Psoas muscle (tissue), 8 donors: ENCODE data around the gene CPD. TPM values are rescaled to one million over a fixed set of nuclear protein-coding genes. Genes with fewer than 3 reads are reported as not detected.
"Not testable (repeated sequence)": the region's sequence is repeated elsewhere in the genome, so short reads cannot be mapped to it uniquely, and the experiment has no call there.

Source experiments
- ATAC-seq, 4 donors: fragments of 200-7000 bp; cut with Tn5 transposase; one replicate each; pipeline ENCODE4 v1.9.1; 2020; ENCODE audit warnings: moderate library complexity in 3 of 4, mild to moderate bottlenecking in 2 of 4
- DNase-seq, 2 donors: peaks; one replicate each; pipeline ENCODE4 v3.0.0-alpha.2; 2020
- H3K27ac ChIP-seq: fragments of 200-600 bp; one replicate; pipeline ENCODE4 v1.8.0; 2022
- H3K27me3 ChIP-seq, 3 donors: fragments of 200-600 bp in 1 of 3; one replicate each; pipeline versions ENCODE4 v1.6.1 to v1.8.0; 2013 to 2022; ENCODE audit warnings: low read length in 2 of 3, mild to moderate bottlenecking in 2 of 3, moderate library complexity in 1 of 3; ENCODE audit not compliant: insufficient read depth in 3 of 3
- H3K36me3 ChIP-seq, 2 donors: fragments of 200-600 bp in 1 of 2; one replicate each; pipeline versions ENCODE4 v1.6.1 to v1.8.0; 2013 to 2022; ENCODE audit warnings: low read depth in 1 of 2, mild to moderate bottlenecking in 1 of 2, moderate library complexity in 1 of 2; ENCODE audit not compliant: insufficient read depth in 1 of 2
- H3K4me1 ChIP-seq: fragments of 200-600 bp; one replicate; pipeline ENCODE4 v1.8.0; 2022
- H3K4me3 ChIP-seq: fragments of 200-600 bp; one replicate; pipeline ENCODE4 v1.8.0; 2022; ENCODE audit warnings: mild to moderate bottlenecking
- H3K9me3 ChIP-seq: fragments of 200-600 bp; one replicate; pipeline ENCODE4 v1.8.0; 2022
- WGBS, 3 donors: extraction: QIAGEN DNeasy Blood & Tissue Kit; methylation state at CpG; one replicate each; pipeline versions ENCODE4 v1.1.6 to v1.1.7; 2013; 5-methylcytosine and 5-hydroxymethylcytosine counted together
- intact Hi-C, 2 donors: fragments of 100-400 bp; cut with DNase I; formaldehyde crosslinking; loops; one replicate each; pipeline versions ENCODE4 v1.11.0 to v1.14.2; 2022
- polyA plus RNA-seq, 3 donors: library from polyadenylated mRNA; stranded (reverse); fragments of 200-250 nt; gene quantifications; one replicate each; pipeline ENCODE4 v1.2.3, GENCODE V29; 2013
- total RNA-seq, 4 donors: library from RNA; stranded (reverse); fragmentation: NEBNext Ultra II Directional in 2 of 4; extraction: Animal tissue kit (Norgen Biotek cat#: 25700) in 2 of 4; gene quantifications; one replicate each; pipeline versions ENCODE4 v1.2.1 to v1.2.4, GENCODE V29; 2021 to 2023
- TF ChIP-seq, protein P1 (sequence below): fragments of 200-600 bp; IDR thresholded peaks from one replicate; pipeline ENCODE4 v1.8.0; 2022; ENCODE audit warnings: antibody characterized with exemption
- donor health status: healthy with polysubstance abuse.
- donor health status: DM: no; HTN: no; CAD: no; lungs with moderate emphysema.
- donor health status: Bipolar disorder and iron deficiency.
- donor health status: healthy.
- donor health status: DM: yes; HTN: yes; CAD: no.
- donor health status: DM: no; HTN: no; CAD: no.
- donor health status: DM: no; HTN: no; CAD: no.
- donor health status: DM: yes; HTN: yes; CAD: no.

The CPD gene
- total and polyA plus RNA-seq, 7 donors, result 5.6 to 29.3 (median 18.6) TPM

DNA sequence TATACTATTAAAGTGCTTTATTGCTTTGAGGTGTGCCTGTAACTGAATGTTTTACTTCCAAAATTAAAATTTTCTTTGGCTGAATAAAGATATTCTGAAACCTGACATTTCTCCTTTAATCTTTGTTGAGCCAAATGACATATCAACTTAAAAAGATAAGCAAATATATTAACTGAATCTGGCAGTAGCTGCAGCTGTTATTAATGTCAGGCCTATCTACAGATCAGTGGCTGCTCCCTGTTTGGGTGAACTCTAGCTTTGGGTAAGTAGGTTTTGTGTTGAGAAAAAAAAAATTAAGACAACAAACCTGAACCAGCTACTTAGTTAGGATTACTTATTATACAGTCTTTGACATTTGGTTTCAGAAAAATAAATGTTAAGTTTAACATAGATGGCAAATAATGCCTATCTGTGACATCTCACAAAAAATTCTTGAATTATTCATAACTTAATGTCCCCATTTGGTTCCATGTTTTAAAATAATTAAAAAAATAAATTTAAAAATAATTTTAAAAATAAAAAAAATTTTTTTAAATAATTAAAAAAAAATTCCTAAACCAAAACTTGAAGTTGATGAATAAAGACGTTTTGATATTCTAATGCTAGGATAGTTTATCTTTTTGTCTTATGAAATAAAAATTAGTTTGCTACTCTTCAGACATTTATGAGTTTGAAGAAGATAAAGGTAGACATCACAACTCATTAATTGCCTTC lies 19.8 kb downstream of the CPD start:
- Histone ChIP-seq H3K27ac (no peak overlapping the region), H3K36me3 (no peaks in the 10 kb centered on the region), H3K4me3 (no peak overlapping the region), H3K27me3 (no peaks in the 10 kb centered on the region), H3K9me3 (no peaks in the 10 kb centered on the region), H3K4me1 (peaks cover 10% of the 10 kb centered on the region)
- intact Hi-C loops, result no loop called here
- DNase-seq (no peak), ATAC-seq (no peak)
- TF ChIP-seq, protein P1, sequence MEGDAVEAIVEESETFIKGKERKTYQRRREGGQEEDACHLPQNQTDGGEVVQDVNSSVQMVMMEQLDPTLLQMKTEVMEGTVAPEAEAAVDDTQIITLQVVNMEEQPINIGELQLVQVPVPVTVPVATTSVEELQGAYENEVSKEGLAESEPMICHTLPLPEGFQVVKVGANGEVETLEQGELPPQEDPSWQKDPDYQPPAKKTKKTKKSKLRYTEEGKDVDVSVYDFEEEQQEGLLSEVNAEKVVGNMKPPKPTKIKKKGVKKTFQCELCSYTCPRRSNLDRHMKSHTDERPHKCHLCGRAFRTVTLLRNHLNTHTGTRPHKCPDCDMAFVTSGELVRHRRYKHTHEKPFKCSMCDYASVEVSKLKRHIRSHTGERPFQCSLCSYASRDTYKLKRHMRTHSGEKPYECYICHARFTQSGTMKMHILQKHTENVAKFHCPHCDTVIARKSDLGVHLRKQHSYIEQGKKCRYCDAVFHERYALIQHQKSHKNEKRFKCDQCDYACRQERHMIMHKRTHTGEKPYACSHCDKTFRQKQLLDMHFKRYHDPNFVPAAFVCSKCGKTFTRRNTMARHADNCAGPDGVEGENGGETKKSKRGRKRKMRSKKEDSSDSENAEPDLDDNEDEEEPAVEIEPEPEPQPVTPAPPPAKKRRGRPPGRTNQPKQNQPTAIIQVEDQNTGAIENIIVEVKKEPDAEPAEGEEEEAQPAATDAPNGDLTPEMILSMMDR, result no peak
- WGBS, 3 donors, result 91 to 94% (median 92%) methylated on average over 1 of the region's 1 CpG

DNA sequence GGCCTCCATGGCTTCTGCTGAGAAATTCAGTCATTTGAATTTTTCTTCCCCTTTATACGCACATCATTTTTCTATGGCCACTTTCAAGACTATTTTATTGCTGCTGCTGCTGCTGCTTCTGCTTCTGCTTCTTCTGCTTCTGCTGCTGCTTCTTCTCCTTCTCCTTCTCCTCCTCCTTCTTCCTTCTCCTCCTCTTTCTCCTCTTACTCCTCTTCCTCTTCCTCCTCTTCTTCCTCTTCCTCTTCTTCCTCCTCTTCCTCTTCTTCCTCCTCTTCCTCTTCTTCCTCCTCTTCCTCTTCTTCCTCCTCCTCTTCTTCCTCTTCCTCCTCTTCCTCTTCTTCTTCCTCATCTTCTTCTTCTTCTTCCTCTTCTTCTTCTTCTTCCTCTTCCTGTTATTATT lies 22.4 kb downstream of the CPD start:
- Histone ChIP-seq H3K27ac (no peak overlapping the region), H3K27me3 (no peaks in the 10 kb centered on the region), H3K9me3 (no peaks in the 10 kb centered on the region), H3K36me3 (no peaks in the 10 kb centered on the region), H3K4me1 (peaks cover 3% of the 10 kb centered on the region), H3K4me3 (no peak overlapping the region)
- DNase-seq (no peak), ATAC-seq (no peak)
- intact Hi-C loops, result no loop called here
- 92 to 100% (median 100%) methylated on average over 1 of the region's 1 CpG for WGBS, 3 donors
- TF ChIP-seq, protein P1, result no peak

DNA sequence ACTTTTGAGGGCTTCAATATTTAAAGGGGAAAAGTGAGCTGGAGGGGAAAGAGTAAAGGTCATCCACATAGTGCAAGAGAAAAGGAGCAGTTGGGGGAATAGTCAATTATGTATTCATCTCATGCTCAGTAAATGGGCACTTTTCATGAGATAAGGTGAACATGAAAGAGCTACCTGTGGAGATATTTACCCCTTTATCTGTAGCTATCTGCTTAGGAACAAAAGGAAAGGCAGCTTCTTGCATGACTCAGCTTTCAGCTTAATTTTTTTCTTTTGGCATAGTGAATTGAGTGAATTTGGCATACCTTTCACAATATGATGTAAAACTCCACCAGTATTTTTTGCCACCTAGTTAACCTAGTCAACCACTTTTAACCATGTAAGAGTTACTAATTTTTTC lies 26.4 kb downstream of the CPD start:
- no peak for ATAC-seq
- intact Hi-C loops, result no loop called here

DNA sequence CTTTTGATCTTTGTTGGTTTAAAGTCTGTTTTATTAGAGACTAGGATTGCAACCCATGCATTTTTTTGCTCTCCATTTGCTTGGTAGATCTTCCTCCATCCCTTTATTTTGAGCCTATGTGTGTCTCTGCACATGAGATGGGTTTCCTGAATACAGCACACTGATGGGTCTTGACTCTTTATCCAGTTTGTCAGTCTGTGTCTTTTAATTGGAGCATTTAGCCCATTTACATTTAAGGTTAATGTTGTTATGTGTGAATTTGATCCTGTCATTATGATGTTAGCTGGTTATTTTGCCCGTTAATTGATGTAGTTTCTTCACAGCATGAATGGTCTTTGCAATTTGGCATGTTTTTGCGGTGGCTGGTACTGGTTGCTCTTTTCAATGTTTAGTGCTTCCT lies 31.9 kb downstream of the CPD start:
- H3K36me3 ChIP-seq, intact Hi-C loops, H3K4me3 ChIP-seq, H3K27ac ChIP-seq, H3K27me3 ChIP-seq, H3K4me1 ChIP-seq, ATAC-seq, DNase-seq, H3K9me3 ChIP-seq: not testable (repeated sequence)
- 95 to 100% (median 97%) methylated on average over 2 of the region's 2 CpGs for WGBS, 3 donors

More for the DNA sequence above, 26.4 kb downstream of the CPD start:
- TF ChIP-seq, protein P1, result no peak
- no peaks in the 10 kb centered on the region for H3K9me3 ChIP-seq
- H3K4me3 ChIP-seq, result no peak overlapping the region
- DNase-seq, result no peak
- H3K27ac ChIP-seq, result no peak overlapping the region
- H3K36me3 ChIP-seq, result no peaks in the 10 kb centered on the region
- no peaks in the 10 kb centered on the region for H3K27me3 ChIP-seq
- H3K4me1 ChIP-seq, result peaks cover 3% of the 10 kb centered on the region

DNA sequence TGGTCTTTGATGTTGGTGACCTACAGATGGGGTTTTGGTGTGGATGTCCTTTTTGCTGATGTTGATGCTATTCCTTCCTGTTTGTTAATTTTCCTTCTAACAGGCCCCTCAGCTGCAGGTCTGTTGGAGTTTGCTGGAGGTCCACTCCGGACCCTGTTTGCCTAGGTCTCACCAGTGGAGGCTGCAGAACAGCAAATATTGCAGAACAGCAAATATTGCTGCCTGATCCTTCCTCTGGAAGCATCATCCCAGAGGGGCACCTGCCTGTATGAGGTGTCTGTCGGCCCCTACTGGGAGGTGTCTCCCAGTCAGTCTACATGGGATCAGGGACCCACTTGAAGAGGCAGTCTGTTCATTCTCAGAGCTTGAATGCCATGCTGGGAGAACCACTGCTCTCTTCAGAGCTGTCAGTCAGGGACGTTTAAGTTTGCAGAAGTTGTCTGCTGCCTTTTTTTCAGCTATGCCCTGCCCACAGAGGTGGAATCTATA lies 33.3 kb downstream of the CPD start:
- H3K4me1 ChIP-seq, ATAC-seq, intact Hi-C loops, H3K36me3 ChIP-seq, H3K27ac ChIP-seq, H3K27me3 ChIP-seq, H3K4me3 ChIP-seq, DNase-seq, H3K9me3 ChIP-seq: not testable (repeated sequence)
- WGBS, 3 donors, result 86 to 90% (median 89%) methylated on average over 3 of the region's 3 CpGs

DNA sequence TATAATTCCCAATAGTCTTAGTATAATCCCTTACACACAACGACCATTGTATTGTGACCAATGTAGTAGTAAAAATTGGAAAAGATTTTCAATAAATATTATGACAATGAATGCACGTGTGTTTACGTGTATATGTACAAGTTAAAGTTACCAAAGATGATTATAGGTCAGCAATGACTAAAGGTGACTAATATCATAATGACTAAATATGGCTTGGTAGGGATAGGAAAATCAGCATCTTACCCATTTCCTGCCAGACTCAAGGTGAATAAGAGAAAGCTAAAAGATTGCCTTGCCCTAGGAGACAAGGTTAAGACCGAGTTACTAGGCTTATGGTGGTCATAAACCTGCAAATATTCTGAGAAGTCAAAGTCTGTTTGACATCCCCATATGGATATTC lies 34.4 kb downstream of the CPD start:
- H3K27me3 ChIP-seq, result no peaks in the 10 kb centered on the region
- ATAC-seq (no peak), DNase-seq (no peak)
- TF ChIP-seq, protein P1, result no peak
- H3K4me1 ChIP-seq, result no peaks in the 10 kb centered on the region
- H3K4me3 ChIP-seq, result no peak overlapping the region
- intact Hi-C loops, result no loop called here
- 94 to 96% (median 96%) methylated on average over 4 of the region's 4 CpGs for WGBS, 3 donors
- no peak overlapping the region for H3K27ac ChIP-seq
- H3K9me3 ChIP-seq, result no peaks in the 10 kb centered on the region
- no peaks in the 10 kb centered on the region for H3K36me3 ChIP-seq
